ENCODE results near the gene ILK. TPM values are rescaled to one million over a fixed set of nuclear protein-coding genes. Genes with fewer than 3 reads are reported as not detected.

The ILK gene
- total RNA-seq, 1 donor from 2014 or later = 183 TPM

DNA sequence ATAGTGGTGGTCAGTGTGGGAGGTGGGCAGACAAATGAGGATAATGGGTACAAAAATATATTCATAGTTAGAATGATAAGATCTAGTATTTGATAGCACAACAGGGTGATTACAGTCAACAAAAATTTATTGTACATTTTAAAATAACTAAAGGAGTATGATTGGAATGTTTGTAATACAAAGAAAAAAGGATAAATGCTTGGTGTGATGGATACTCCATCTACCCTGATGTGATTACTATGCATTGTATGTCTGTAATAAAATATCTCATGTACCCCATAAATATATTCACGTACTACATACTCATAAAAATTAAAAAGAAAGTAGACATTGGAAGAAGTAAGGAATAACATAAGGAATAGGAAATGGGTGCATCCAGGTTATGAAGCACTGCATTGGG is 15.6 kb upstream of the ILK start:
- Mint-ChIP-seq H3K4me3 (ENCODE audit: unreplicated experiment) (no peak overlapping the region), H3K27ac (ENCODE audit: unreplicated experiment) (no peak overlapping the region), H3K9me3 (ENCODE audit: unreplicated experiment) (no peaks in the 10 kb centered on the region), H3K36me3 (ENCODE audit: low read depth, unreplicated experiment) (peaks cover 18% of the 10 kb centered on the region), H3K4me1 (ENCODE audit: unreplicated experiment) (no peaks in the 10 kb centered on the region), H3K27me3 (ENCODE audit: unreplicated experiment) (no peaks in the 10 kb centered on the region)
- DNase-seq (ENCODE audit: low spot score) = no peak
- TF ChIP-seq, protein P1, sequence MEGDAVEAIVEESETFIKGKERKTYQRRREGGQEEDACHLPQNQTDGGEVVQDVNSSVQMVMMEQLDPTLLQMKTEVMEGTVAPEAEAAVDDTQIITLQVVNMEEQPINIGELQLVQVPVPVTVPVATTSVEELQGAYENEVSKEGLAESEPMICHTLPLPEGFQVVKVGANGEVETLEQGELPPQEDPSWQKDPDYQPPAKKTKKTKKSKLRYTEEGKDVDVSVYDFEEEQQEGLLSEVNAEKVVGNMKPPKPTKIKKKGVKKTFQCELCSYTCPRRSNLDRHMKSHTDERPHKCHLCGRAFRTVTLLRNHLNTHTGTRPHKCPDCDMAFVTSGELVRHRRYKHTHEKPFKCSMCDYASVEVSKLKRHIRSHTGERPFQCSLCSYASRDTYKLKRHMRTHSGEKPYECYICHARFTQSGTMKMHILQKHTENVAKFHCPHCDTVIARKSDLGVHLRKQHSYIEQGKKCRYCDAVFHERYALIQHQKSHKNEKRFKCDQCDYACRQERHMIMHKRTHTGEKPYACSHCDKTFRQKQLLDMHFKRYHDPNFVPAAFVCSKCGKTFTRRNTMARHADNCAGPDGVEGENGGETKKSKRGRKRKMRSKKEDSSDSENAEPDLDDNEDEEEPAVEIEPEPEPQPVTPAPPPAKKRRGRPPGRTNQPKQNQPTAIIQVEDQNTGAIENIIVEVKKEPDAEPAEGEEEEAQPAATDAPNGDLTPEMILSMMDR (IDR thresholded peaks at IDR 0.05; ENCODE audit: unreplicated experiment) = no peak

DNA sequence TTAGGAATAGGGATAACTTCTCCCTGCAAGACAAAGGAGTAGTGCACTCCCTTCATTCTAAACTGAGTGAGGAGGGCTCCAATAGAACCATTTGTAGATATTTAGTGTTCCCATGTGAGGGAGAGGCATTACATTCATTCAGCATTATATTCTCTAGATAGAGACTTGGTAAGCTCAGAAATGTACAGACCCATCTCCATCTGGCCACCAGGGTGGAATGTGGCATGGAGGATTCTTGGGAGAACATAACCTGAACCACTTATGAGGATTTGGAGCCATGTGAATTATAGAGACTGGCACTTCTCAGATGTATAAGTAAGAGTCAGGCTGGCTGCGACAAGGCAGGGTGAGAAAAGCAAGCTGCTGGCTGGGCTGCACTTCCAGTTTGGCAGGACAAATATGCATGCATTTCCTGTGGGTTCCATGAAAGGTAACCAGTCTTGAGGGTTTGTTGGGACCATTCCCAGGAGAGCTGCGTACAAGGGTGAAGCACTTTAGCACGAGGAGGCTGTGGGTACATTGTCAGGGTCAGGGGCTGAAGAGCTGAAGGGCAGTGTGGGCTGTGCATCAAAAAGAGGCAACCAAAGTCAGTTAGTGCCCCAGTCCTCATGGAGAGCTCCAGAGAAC is 9.3 kb upstream of the ILK start:
- no peak for DNase-seq (ENCODE audit: low spot score)
- H3K9me3 Mint-ChIP-seq (ENCODE audit: unreplicated experiment) = no peaks in the 10 kb centered on the region
- no peak overlapping the region for H3K4me3 Mint-ChIP-seq (ENCODE audit: unreplicated experiment)
- H3K4me1 Mint-ChIP-seq (ENCODE audit: unreplicated experiment) = peaks cover 7% of the 10 kb centered on the region
- peak overlapping the region; percentile 36 for H3K27ac Mint-ChIP-seq (ENCODE audit: unreplicated experiment)
- H3K36me3 Mint-ChIP-seq (ENCODE audit: low read depth, unreplicated experiment) = peaks cover 27% of the 10 kb centered on the region
- TF ChIP-seq, protein P1 (IDR thresholded peaks at IDR 0.05; ENCODE audit: unreplicated experiment) = no peak
- peaks cover 4% of the 10 kb centered on the region for H3K27me3 Mint-ChIP-seq (ENCODE audit: unreplicated experiment)

DNA sequence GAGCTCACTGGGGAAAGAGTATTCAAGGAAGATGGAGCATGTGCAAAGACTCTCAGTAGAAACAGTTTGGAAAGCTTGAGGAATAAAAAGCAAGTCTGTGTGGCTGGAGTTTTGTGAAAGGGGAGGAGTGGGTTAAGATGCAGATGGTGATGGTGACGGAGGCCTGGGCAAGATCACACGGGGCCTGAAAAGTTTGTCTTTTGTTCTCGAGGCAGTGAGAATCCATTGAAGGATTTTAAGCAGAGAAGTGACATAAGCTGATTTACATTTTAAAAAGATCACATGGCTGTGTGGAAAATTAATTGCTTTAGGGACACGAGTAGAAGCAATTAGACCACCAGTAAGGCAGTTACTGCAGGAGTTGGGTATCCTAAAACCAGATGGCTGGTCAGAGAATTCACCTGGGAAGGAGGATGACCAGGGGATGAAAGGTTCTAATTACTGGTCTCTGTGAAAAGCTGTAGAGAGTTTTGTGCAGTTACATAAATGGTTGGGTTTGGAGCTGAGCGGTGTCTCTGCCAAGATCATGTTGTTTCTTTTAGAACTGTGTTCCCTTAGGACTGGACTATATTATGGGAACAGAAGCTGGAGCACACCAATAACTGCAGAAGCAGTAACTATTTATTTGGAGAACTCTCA is 7.2 kb upstream of the ILK start:
- no peak overlapping the region for H3K27ac Mint-ChIP-seq (ENCODE audit: unreplicated experiment)
- H3K36me3 Mint-ChIP-seq (ENCODE audit: low read depth, unreplicated experiment) = peaks cover 33% of the 10 kb centered on the region
- peaks cover 7% of the 10 kb centered on the region for H3K4me1 Mint-ChIP-seq (ENCODE audit: unreplicated experiment)
- no peak overlapping the region for H3K4me3 Mint-ChIP-seq (ENCODE audit: unreplicated experiment)
- peaks cover 6% of the 10 kb centered on the region for H3K27me3 Mint-ChIP-seq (ENCODE audit: unreplicated experiment)
- TF ChIP-seq, protein P1 (IDR thresholded peaks at IDR 0.05; ENCODE audit: unreplicated experiment) = no peak
- no peaks in the 10 kb centered on the region for H3K9me3 Mint-ChIP-seq (ENCODE audit: unreplicated experiment)
- DNase-seq (ENCODE audit: low spot score) = no peak

DNA sequence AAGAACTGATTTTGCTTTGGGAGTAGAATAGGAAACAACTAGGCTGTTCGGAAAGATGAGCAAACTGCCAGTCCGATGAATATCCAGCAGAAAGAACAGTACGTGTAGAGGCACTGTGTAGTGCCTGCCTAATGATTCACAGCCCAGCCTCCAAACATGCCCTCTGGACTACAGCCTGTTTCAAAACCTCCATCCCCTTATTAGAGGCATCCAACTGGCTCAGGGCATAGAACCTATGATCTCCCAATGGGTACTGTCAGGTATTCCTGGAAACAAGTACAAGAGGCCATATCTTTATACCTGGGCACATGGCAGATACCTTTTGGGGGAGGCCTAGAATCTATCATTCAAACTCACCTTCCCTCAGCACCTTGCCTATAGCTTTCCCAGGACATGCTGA is 5.0 kb upstream of the ILK start:
- Mint-ChIP-seq H3K27me3 (ENCODE audit: unreplicated experiment) (peaks cover 11% of the 10 kb centered on the region), H3K27ac (ENCODE audit: unreplicated experiment) (no peak overlapping the region), H3K4me1 (ENCODE audit: unreplicated experiment) (peaks cover 16% of the 10 kb centered on the region), H3K36me3 (ENCODE audit: low read depth, unreplicated experiment) (peaks cover 35% of the 10 kb centered on the region), H3K4me3 (ENCODE audit: unreplicated experiment) (no peak overlapping the region), H3K9me3 (ENCODE audit: unreplicated experiment) (no peaks in the 10 kb centered on the region)
- TF ChIP-seq, protein P1 (IDR thresholded peaks at IDR 0.05; ENCODE audit: unreplicated experiment) = no peak
- DNase-seq (ENCODE audit: low spot score) = no peak

DNA sequence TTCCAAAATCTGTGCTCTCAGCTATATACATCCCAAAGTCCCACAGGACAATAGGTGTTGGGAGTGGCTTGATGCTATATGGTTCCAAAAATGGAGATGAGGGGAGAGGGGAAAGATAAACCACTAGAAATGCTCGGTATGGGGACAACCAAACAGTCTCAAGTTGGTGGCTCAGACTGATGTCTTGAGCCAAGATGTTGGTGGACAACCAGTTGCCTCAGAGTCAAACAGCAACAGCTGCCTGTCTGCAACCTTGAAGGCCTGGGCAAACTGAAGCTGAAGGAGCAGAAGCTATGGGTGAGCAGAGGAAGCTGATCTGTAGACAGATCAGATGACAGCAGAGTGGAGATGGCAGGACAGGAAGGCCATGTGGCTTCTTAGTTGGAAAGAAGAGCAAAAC is 4.1 kb upstream of the ILK start:
- no peaks in the 10 kb centered on the region for H3K9me3 Mint-ChIP-seq (ENCODE audit: unreplicated experiment)
- peak; percentile 1 for DNase-seq (ENCODE audit: low spot score)
- peaks cover 7% of the 10 kb centered on the region for H3K27me3 Mint-ChIP-seq (ENCODE audit: unreplicated experiment)
- H3K36me3 Mint-ChIP-seq (ENCODE audit: low read depth, unreplicated experiment) = peaks cover 31% of the 10 kb centered on the region
- peak overlapping the region; percentile 38 for H3K4me3 Mint-ChIP-seq (ENCODE audit: unreplicated experiment)
- peaks cover 12% of the 10 kb centered on the region for H3K4me1 Mint-ChIP-seq (ENCODE audit: unreplicated experiment)
- H3K27ac Mint-ChIP-seq (ENCODE audit: unreplicated experiment) = no peak overlapping the region
- TF ChIP-seq, protein P1 (IDR thresholded peaks at IDR 0.05; ENCODE audit: unreplicated experiment) = no peak

Measured in endothelial cell (in vitro differentiated cells).